HepG2 (cell line): ENCODE results near the gene RAPH1. TPM values are rescaled to one million over a fixed set of nuclear protein-coding genes. Genes with fewer than 3 reads are reported as not detected.

Source experiments
- ATAC-seq: fragments of 200-7000 bp; cut with Tn5 transposase; 3 replicates; pipeline ENCODE4 v1.9.1; 2020; ENCODE audit warnings: mild to moderate bottlenecking, moderate library complexity
- BruUV-seq: library from RNA; stranded (reverse); fragments of 400-500 nt; replicated peaks from 2 replicates; lab custom pipeline; 2021; lab: Mats Ljungman, UMichigan
- CTCF ChIA-PET: fragments of 300-600 bp; formaldehyde crosslinking; extraction: SDS; loops from one replicate; lab custom pipeline; 2021; ENCODE audit warnings: low total read pairs, inconsistent platforms, low intra/inter-chr PET ratio; lab: Yijun Ruan, JAX
- POLR2A ChIA-PET: fragments of 350-600 bp; sonication (Branson Sonifier 250); formaldehyde crosslinking; loops from one replicate; lab custom pipeline; 2020; ENCODE audit warnings: antibody characterized with exemption, inconsistent platforms; lab: Yijun Ruan, JAX
- DNase-seq: peaks from one replicate; pipeline ENCODE4 v3.0.0-alpha.2; 2015; ENCODE audit warnings: low spot score
- FAIRE-seq: peaks from 3 replicates; lab custom pipeline; 2011; peaks lifted over from hg19 to GRCh38; lab: Jason Lieb, UNC
- H2AFZ ChIP-seq: one replicate; pipeline ENCODE4 v1.6.1; 2011; ENCODE audit warnings: low read length, inconsistent platforms
- H3K27ac ChIP-seq: fragments of 300-600 bp; 3 replicates; pipeline ENCODE4 v1.8.0; 2011; ENCODE audit warnings: mixed run types, mild to moderate bottlenecking, mixed read lengths, low read length, inconsistent platforms; ENCODE audit not compliant: insufficient read depth; ENCODE audit errors: extremely low read length
- H3K27me3 ChIP-seq, 2 experiments: fragments of 200-600 bp in 1 of 2; 2 replicates in 1 of 2; 3 replicates in 1 of 2; pipeline versions ENCODE4 v1.6.0 to v1.8.0; 2011; ENCODE audit warnings: low read length in 2 of 2, mild to moderate bottlenecking in 2 of 2, moderate library complexity in 2 of 2, inconsistent platforms in 1 of 2; ENCODE audit not compliant: insufficient read depth in 2 of 2, control insufficient read depth in 1 of 2
- H3K36me3 ChIP-seq, 2 experiments: fragments of 200-600 bp in 1 of 2; replicated peaks in 1 of 2; 2 replicates in 1 of 2; 3 replicates in 1 of 2; pipeline versions ENCODE4 v1.5.1 to v1.8.0; 2011; ENCODE audit warnings: low read length in 2 of 2, inconsistent platforms in 1 of 2; ENCODE audit not compliant: insufficient read depth in 2 of 2, control insufficient read depth in 1 of 2
- H3K4me1 ChIP-seq: 2 replicates; pipeline ENCODE4 v1.5.1; 2012; ENCODE audit warnings: low read length, inconsistent platforms; ENCODE audit not compliant: insufficient read depth
- H3K4me2 ChIP-seq: 2 replicates; pipeline ENCODE4 v1.6.0; 2011; ENCODE audit warnings: low read depth, low read length, inconsistent platforms
- H3K4me3 ChIP-seq, 3 experiments: fragments of 200-600 bp in 1 of 3; sonication (generic), shearing (Covaris generic) in 1 of 3; replicated peaks in 1 of 3; 2 replicates each; pipeline ENCODE4 v1.5.1; 2011 to 2016; ENCODE audit warnings: low read length in 3 of 3, inconsistent platforms in 2 of 3, low read depth in 2 of 3, mild to moderate bottlenecking in 2 of 3, control low read depth in 1 of 3, mixed read lengths in 1 of 3; ENCODE audit not compliant: insufficient read depth in 1 of 3
- H3K79me2 ChIP-seq: one replicate; pipeline ENCODE4 v1.6.1; 2011; ENCODE audit warnings: low read length, inconsistent platforms; ENCODE audit not compliant: insufficient read depth
- H3K9ac ChIP-seq: 2 replicates; pipeline ENCODE4 v1.6.0; 2011; ENCODE audit warnings: mild to moderate bottlenecking, low read depth, low read length, inconsistent platforms; ENCODE audit not compliant: insufficient read depth
- H3K9me3 ChIP-seq: 2 replicates; pipeline ENCODE4 v1.5.1; 2012; ENCODE audit warnings: mild to moderate bottlenecking, low read length
- H4K20me1 ChIP-seq: 2 replicates; pipeline ENCODE4 v1.6.0; 2011; ENCODE audit warnings: inconsistent platforms, mild to moderate bottlenecking, low read length, moderate library complexity; ENCODE audit not compliant: insufficient read depth
- DMAP1 ChIP-seq: IDR thresholded peaks from 2 replicates; pipeline ENCODE4 v1.6.1; 2016
- FIP1L1 ChIP-seq: fragments of 200-400 bp; formaldehyde crosslinking; IDR thresholded peaks from 2 replicates; pipeline ENCODE4 v1.6.1; 2018; ENCODE audit warnings: low read depth, mild to moderate bottlenecking, low read length, moderate library complexity, borderline replicate concordance; ENCODE audit not compliant: insufficient read depth
- KLF13 ChIP-seq: sonication (generic); formaldehyde crosslinking; IDR thresholded peaks from 2 replicates; pipeline ENCODE4 v1.4.0; 2020; ENCODE audit warnings: mild to moderate bottlenecking, missing genetic modification reagents
- KMT2A ChIP-seq: sonication (generic); formaldehyde crosslinking; IDR thresholded peaks from 2 replicates; pipeline ENCODE4 v1.4.0; 2020; ENCODE audit warnings: missing genetic modification reagents
- SYNCRIP ChIP-seq: fragments of 200-400 bp; formaldehyde crosslinking; IDR thresholded peaks from 2 replicates; pipeline ENCODE4 v1.6.1; 2018; ENCODE audit warnings: mild to moderate bottlenecking, low read depth, low read length; ENCODE audit not compliant: insufficient read depth
- THYN1 ChIP-seq: sonication (generic); formaldehyde crosslinking; IDR thresholded peaks from 2 replicates; pipeline ENCODE4 v1.8.1; 2023; ENCODE audit warnings: low read depth, mild to moderate bottlenecking, moderate library complexity, missing genetic modification reagents, borderline replicate concordance
- ZFP36L1 ChIP-seq: sonication (generic); formaldehyde crosslinking; IDR thresholded peaks from 2 replicates; pipeline ENCODE4 v1.8.0; 2022; ENCODE audit warnings: mild to moderate bottlenecking, missing genetic modification reagents, moderate library complexity
- ZNF292 ChIP-seq: sonication (generic); formaldehyde crosslinking; IDR thresholded peaks from 2 replicates; pipeline ENCODE4 v1.8.1; 2022; ENCODE audit warnings: mild to moderate bottlenecking, low read depth, missing genetic modification reagents, borderline replicate concordance
- ZNF3 ChIP-seq: IDR thresholded peaks from 2 replicates; pipeline ENCODE4 v1.7.0; 2017; ENCODE audit warnings: inconsistent platforms
- WGBS: methylation state at CpG from one replicate; pipeline ENCODE4 v1.1.6; 2017; ENCODE audit warnings: low lambda C conversion rate; 5-methylcytosine and 5-hydroxymethylcytosine counted together
- in situ Hi-C: cut with HindIII; loops from 2 replicates; pipeline ENCODE4 v1.10.0; 2017; ENCODE audit warnings: low pct_unique_long_range_greater_than_20kb; ENCODE audit not compliant: extremely low pct_ligation_motif_present
- intact Hi-C: fragments of 100-400 bp; cut with micrococcal nuclease; formaldehyde crosslinking; loops from one replicate; pipeline ENCODE4 v1.10.0; 2022; ENCODE audit not compliant: unreplicated experiment
- polyA plus RNA-seq, 8 experiments: library from polyadenylated mRNA; depleted of rRNA in 3 of 8; stranded (reverse) in 7 of 8; unstranded in 1 of 8; fragments of >200 nt; fragmentation: Illumina TruSeq in 4 of 8; extraction: Trizol in 4 of 8; gene quantifications; 2 replicates each; pipeline versions ENCODE4 v1.2.1 to v1.2.3, GENCODE V29; 2011 to 2016; ENCODE audit warnings: low read depth in 4 of 8, missing spikeins in 1 of 8, mixed read lengths in 1 of 8; ENCODE audit not compliant: insufficient read depth in 1 of 8
- total RNA-seq, 5 experiments: library from RNA; depleted of rRNA; stranded (reverse); fragments of >200 nt; fragmentation: Illumina TruSeq; extraction: Trizol; gene quantifications; 2 replicates each; pipeline ENCODE4 v1.2.3, GENCODE V29; 2016; ENCODE audit warnings: low read depth in 1 of 5
- TF ChIP-seq, protein P1 (sequence below): sonication (generic); formaldehyde crosslinking; IDR thresholded peaks from 2 replicates; pipeline ENCODE4 v1.5.0; 2020; ENCODE audit warnings: mild to moderate bottlenecking, missing genetic modification reagents, borderline replicate concordance
- TF ChIP-seq, protein P2 (sequence below): sonication (generic); formaldehyde crosslinking; IDR thresholded peaks from 2 replicates; pipeline ENCODE4 v1.5.0; 2020; ENCODE audit warnings: missing genetic modification reagents
- TF ChIP-seq, protein P3 (sequence below): IDR thresholded peaks from 2 replicates; pipeline ENCODE4 v1.6.1; 2016; ENCODE audit warnings: low read depth

The RAPH1 gene
- total and polyA plus RNA-seq, 2 of the 13 experiments (the other 11 are each of a cell fraction or from before 2014, with no cell fraction given) = 5.3 to 6.7 TPM

DNA sequence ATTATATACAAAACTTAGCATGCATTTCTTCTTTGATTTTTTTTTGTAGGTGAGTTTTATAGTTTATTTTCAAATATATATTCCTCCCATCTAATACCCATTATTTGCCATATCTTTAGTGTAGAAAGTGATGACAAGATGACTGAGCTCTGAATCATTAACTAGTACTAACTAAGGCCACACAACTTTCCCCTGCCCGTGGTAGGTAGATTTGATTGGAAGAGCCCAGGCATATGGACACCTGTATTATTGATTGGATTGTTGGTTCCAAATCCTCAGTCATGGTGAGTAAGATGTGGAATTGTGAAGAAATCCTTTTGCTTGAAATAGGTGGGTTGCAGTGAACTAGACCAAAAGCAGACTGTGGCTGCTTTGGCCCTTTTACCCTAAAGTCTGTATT, 152.1 kb downstream of the RAPH1 start (continued):
- TF ChIP-seq, protein P1, sequence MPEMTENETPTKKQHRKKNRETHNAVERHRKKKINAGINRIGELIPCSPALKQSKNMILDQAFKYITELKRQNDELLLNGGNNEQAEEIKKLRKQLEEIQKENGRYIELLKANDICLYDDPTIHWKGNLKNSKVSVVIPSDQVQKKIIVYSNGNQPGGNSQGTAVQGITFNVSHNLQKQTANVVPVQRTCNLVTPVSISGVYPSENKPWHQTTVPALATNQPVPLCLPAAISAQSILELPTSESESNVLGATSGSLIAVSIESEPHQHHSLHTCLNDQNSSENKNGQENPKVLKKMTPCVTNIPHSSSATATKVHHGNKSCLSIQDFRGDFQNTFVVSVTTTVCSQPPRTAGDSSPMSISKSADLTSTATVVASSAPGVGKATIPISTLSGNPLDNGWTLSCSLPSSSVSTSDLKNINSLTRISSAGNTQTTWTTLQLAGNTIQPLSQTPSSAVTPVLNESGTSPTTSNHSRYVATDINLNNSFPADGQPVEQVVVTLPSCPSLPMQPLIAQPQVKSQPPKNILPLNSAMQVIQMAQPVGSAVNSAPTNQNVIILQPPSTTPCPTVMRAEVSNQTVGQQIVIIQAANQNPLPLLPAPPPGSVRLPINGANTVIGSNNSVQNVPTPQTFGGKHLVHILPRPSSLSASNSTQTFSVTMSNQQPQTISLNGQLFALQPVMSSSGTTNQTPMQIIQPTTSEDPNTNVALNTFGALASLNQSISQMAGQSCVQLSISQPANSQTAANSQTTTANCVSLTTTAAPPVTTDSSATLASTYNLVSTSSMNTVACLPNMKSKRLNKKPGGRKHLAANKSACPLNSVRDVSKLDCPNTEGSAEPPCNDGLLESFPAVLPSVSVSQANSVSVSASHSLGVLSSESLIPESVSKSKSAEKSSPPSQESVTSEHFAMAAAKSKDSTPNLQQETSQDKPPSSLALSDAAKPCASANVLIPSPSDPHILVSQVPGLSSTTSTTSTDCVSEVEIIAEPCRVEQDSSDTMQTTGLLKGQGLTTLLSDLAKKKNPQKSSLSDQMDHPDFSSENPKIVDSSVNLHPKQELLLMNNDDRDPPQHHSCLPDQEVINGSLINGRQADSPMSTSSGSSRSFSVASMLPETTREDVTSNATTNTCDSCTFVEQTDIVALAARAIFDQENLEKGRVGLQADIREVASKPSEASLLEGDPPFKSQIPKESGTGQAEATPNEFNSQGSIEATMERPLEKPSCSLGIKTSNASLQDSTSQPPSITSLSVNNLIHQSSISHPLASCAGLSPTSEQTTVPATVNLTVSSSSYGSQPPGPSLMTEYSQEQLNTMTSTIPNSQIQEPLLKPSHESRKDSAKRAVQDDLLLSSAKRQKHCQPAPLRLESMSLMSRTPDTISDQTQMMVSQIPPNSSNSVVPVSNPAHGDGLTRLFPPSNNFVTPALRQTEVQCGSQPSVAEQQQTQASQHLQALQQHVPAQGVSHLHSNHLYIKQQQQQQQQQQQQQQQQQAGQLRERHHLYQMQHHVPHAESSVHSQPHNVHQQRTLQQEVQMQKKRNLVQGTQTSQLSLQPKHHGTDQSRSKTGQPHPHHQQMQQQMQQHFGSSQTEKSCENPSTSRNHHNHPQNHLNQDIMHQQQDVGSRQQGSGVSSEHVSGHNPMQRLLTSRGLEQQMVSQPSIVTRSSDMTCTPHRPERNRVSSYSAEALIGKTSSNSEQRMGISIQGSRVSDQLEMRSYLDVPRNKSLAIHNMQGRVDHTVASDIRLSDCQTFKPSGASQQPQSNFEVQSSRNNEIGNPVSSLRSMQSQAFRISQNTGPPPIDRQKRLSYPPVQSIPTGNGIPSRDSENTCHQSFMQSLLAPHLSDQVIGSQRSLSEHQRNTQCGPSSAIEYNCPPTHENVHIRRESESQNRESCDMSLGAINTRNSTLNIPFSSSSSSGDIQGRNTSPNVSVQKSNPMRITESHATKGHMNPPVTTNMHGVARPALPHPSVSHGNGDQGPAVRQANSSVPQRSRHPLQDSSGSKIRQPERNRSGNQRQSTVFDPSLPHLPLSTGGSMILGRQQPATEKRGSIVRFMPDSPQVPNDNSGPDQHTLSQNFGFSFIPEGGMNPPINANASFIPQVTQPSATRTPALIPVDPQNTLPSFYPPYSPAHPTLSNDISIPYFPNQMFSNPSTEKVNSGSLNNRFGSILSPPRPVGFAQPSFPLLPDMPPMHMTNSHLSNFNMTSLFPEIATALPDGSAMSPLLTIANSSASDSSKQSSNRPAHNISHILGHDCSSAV (CRISPR knock-in tag) = no peak

DNA sequence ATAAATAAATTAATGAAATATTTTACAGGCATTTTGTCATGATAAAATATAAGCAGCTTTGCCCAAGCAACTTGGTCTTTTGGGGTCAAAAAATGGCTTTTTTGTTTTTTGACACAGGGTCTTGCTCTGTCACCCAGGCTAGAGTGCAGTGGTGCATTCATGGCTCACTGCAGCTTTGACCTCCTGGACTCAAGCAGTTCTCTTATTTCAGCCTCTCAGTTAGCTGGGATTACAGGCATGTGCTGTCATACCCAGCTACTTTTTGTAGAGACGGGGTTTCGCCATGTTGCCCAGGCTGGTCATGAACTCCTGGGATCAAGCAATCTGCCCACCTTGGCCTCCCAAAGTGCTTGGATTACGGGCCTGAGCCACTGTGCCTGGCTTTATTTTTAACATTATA, 155.9 kb downstream of the RAPH1 start:
- no TSS peak for BruUV-seq
- Histone ChIP-seq H3K4me1 (no peaks in the 10 kb centered on the region), H3K4me3 (no peak overlapping the region), H3K27ac (no peak overlapping the region), H4K20me1 (no peaks in the 10 kb centered on the region), H3K4me2 (no peak overlapping the region), H3K36me3 (peaks cover 0 to 4% of the 10 kb centered on the region in 2 experiments; a peak in 3 of 5 replicates), H3K79me2 (no peaks in the 10 kb centered on the region), H2AFZ (no peak overlapping the region), H3K9ac (no peak overlapping the region), H3K9me3 (no peaks in the 10 kb centered on the region), H3K27me3 (no peaks in the 10 kb centered on the region)
- CTCF ChIA-PET = no interaction called here
- intact Hi-C loops (no loop called here), in situ Hi-C loops (no loop called here)
- no peak for FAIRE-seq
- peak; percentile 22 for DNase-seq
- WGBS = 90% methylated on average over 3 of the region's 3 CpGs
- POLR2A ChIA-PET = no interaction called here
- ATAC-seq = peak; percentile 88
- no peak for TF ChIP-seq FIP1L1
- TF ChIP-seq KLF13 = no peak
- TF ChIP-seq, protein P2, sequence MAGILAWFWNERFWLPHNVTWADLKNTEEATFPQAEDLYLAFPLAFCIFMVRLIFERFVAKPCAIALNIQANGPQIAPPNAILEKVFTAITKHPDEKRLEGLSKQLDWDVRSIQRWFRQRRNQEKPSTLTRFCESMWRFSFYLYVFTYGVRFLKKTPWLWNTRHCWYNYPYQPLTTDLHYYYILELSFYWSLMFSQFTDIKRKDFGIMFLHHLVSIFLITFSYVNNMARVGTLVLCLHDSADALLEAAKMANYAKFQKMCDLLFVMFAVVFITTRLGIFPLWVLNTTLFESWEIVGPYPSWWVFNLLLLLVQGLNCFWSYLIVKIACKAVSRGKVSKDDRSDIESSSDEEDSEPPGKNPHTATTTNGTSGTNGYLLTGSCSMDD = no peak
- no peak for TF ChIP-seq KMT2A (CRISPR knock-in tag)
- TF ChIP-seq SYNCRIP = no peak
- no peak for TF ChIP-seq ZFP36L1
- no peak for TF ChIP-seq ZNF3 (CRISPR knock-in tag)
- TF ChIP-seq, protein P3, sequence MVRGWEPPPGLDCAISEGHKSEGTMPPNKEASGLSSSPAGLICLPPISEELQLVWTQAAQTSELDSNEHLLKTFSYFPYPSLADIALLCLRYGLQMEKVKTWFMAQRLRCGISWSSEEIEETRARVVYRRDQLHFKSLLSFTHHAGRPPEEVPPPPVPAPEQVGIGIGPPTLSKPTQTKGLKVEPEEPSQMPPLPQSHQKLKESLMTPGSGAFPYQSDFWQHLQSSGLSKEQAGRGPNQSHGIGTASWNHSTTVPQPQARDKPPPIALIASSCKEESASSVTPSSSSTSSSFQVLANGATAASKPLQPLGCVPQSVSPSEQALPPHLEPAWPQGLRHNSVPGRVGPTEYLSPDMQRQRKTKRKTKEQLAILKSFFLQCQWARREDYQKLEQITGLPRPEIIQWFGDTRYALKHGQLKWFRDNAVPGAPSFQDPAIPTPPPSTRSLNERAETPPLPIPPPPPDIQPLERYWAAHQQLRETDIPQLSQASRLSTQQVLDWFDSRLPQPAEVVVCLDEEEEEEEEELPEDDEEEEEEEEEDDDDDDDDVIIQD = 0 out of 2 replicates have a peak, but pooled peaks have one; percentile 22
- no peak for TF ChIP-seq DMAP1 (CRISPR knock-in tag)
- TF ChIP-seq THYN1 (CRISPR knock-in tag) = no peak
- 0 out of 2 replicates have a peak, but pooled peaks have one; percentile 36 for TF ChIP-seq ZNF292 (CRISPR knock-in tag)
